Measurements from ENCODE around the gene SASH1.
"Not testable (repeated sequence)": the region's sequence is repeated elsewhere in the genome, so short reads cannot be mapped to it uniquely, and the experiment has no call there.

SASH1 gene

GRCh38 chr6:148374040-148374774 lies 31.6 kb downstream of the SASH1 start:
- DNase-seq, result no peak

DNA sequence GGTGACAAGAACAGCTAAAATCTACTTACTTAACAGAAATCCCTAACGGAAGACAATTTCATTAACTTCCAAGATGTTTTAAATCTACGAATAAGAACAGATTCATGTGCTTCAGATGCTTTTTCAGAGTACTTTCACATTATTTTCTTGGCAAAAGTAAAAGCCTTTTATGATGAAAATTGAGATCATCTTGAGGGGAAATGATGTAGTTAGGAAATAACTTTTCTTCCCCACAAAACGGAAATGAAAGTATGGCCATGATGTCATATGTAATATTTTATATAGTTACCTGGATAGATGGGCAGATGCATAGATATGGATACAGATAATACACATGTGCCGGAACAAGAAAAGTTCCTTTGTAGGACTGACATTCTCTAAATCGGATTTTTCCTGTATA lies 32.8 kb downstream of the SASH1 start:
- DNase-seq, result no peak

- DNase-seq, result no peak
These were observed 36.8 kb downstream of the SASH1 start for GRCh38 chr6:148379481-148379880.

DNA sequence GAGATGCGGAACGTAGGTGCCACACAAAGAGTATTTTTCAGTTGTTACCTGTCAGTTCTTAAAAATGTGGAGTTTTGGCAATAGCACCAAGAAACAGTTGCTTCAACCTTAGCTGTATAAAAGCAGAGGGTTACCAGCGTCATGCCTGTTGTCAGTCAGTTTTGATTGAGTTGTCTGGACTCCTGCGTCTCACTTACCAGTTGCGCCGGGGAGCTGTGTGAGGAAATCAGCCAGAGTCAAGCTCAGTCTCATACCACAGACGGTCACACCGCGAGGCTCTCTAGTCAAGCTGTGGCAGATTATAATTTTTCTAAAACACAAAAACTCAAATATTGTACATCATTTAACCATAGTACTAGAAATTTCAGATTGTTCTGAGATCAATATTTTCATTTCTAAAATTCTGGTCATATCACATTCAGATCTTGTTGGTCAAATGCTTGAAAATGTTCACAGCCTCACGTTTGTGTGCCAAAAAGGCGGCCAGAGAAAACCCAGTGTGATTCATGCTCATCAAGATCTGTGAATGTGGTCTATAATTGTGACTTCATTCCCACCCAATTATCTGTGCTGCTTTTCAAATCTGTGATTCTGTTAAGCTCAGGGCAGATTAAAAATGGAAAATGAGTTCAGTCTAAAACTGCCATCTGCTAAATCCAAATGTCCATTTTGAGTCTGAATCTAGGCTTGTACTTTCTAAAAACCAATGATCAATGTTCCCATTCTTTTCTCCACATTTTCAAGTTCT lies 37.5 kb downstream of the SASH1 start:
- DNase-seq, result no peak

DNA sequence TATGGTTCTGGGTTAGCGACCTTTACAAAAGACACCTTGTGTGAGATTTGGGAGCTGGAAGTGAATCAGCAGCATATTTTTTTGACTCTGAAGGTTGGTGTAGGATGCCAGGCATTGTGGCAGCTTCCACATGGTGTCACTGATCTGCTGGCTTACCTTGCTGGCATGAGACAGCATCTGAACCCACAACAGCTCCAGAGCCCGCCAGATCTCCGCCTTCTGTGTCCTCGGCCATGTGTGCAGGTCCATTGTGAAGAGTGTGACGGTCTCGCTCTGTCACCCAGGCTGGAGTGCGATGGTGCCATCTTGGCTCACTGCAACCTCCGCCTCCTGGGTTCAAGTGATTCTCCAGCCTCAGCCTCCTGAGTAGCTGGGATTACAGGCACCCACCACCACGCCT lies 39.4 kb downstream of the SASH1 start:
- not testable (repeated sequence) for DNase-seq

DNA sequence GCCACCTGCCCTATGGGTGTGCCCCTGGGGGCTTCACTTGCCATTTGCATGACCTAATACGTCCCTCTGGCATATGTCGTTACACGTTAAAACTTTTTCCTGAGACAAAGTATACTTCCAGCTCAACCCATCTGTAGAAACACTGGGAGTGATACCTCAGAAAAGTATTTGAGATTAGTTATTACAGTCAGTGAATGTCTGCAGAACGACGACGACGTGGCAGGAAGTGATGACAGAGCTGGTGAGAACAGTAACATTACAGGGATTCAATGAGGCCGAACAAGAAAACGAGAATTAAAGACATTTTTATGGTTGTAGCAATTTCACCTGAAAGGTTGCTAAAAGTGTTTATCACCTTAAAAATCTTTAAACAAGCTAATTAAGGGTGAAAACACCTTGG lies 40.2 kb downstream of the SASH1 start:
- DNase-seq, result no peak

DNA sequence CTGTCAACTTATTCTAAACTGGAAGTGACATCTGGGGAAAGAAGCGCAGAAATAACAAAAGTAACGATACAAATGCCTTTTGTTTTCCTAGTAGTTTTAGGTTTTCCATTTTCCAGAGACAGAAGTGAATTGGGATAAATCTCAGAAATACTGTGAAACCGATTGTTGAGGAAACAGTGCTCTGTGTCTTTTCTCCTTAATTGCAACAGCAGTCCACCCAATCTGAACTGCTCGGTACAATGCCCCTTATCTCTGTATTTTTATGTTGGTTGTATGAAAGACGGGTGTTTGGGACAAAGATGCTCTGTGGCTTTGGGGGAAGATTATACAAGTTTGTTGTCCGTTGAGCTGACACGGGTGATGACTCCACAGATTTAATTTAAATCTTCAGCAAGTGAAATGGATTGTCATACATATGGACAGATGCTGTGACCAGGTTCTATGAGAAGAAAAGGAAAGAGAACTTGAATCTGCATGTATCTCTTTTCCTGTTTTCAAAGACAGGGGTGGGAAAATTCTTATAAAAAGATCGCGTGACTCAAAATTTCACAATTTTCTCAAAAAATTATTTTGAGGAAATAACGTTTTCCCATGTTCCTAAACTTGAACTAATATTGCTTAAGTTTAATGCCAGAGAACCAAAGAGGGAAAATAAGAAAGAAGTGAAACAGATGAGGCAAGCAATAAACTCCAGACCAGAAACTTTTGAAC lies 41.2 kb downstream of the SASH1 start:
- no peak for DNase-seq

GRCh38 chr6:148385379-148385778 lies 42.7 kb downstream of the SASH1 start:
- DNase-seq, result no peak

DNA sequence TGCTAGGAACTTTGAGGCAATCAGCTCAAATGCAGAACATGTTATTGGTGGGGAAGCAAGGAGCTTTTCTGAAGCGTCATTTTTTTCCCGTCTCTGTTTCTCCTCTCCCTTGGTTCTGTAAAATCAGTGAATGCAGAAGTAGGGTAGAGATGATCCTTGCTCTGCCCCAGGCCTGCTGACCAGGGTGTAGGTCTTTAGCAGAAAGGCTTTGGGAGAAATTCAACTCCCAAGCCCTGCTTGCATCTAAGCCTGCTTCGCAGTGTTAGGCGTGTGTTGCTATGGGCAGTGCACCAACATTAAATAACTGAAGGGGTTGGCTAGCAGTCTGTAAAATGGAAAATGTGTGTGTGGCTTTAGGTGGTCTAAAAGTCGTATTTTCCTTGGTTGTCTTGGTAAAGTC lies 45.9 kb downstream of the SASH1 start:
- no peak for DNase-seq

GRCh38 chr6:148389086-148389485 lies 46.4 kb downstream of the SASH1 start:
- no peak for DNase-seq

DNA sequence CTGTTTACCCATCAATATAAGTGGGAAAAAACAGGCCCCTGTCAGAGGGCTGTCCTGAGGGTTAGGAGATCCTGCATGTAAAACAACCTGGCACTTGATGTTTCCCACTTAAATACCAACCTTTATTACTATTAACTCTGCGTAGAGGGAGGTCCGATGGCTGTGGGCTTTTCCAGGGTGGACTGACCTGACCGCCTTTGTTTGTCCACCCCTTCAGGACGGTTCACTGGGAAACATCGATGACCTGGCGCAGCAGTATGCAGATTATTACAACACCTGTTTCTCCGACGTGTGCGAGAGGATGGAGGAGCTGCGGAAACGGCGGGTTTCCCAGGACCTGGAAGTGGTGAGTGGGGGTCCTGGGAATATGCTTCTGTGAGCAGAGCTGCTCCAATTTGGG lies 47.3 kb downstream of the SASH1 start:
- DNase-seq, result no peak

GRCh38 chr6:148392127-148392526 lies 49.5 kb downstream of the SASH1 start:
- not testable (repeated sequence) for DNase-seq

DNA sequence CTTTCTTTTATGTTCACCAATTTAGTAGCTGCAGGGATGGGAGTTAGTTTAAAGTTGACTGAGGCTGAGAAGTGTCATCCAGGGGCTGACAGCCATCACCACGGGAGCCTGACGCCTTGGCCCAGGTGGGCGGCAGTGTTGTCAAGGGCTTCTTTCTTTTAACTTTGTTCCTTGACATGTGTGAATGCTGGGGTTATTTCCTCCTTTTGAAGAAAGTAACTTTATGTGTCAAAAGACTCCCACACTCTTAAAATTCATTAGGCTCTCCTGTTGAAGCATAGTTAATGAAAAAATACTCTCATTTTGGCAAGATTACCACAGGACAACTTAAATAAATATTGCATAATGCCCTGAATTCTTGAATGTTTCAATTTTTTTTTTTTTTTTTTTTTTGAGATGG lies 50.0 kb downstream of the SASH1 start:
- DNase-seq, result no peak

DNA sequence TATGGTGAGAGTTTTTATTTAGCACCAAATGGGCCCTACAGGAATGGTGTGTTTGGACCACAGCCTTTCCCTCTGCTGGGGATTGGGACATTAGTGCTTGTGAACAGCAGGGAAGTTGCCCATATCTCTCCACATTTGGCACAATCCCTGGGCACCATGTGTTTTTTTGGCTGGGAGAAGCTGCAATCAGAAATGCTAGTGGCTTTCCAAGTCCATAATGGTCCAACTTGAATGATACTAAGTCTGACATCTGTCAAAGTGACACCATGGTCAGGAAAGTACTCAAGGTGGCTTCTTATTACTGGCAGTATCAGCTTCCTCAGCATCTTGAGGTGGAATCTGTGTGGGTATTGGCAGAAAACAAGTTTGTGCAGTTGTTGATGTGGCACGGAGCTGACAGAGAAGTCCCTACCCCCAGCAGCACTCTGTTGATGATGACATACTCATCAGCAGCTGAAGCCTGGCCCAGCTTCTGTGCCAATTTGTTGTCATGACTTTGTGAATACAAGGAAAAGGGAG lies 53.0 kb downstream of the SASH1 start:
- DNase-seq, result peak in 1 of 2 experiments; percentile 27

- no peak for DNase-seq
These were observed 53.8 kb downstream of the SASH1 start for GRCh38 chr6:148396411-148396810.

DNA sequence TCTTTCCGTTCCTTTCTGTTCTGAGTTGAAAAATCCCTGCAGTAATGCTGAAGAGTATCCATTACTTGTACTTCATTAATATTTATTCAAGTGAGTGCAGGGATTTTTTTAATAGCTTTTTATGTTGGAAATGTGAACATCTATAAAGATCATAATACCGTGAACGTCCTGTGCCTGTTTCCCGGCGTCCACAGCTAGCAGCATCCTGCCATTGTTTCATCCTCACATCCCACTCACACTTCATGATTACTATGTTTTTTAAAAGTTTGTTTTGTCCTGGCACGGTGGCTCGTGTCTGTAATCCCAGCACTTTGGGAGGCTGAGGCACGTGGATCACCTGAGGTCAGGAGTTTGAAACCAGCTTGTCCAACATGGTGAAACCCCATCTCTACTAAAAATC lies 54.3 kb downstream of the SASH1 start:
- DNase-seq, result no peak

DNA sequence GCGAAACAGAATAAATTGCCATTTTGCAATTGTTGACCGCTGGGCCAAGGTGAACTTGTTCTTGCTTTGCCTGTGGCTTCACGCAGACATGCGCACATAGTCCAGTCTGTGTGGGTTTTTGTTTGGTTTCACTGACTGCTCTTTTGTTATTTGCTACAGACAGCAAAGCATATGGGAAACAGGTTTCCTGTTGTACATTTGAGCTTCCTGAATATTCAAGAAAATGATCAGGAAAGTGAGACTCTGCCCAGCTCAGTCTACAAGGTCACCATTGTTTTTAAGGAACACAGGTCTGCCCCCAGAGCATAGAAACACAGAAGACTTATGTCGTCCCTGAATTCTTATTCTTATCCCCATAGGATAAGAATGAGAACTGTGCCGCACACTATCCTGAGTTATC lies 55.6 kb downstream of the SASH1 start:
- DNase-seq, result no peak

- DNase-seq, result no peak
These were observed 56.0 kb downstream of the SASH1 start for GRCh38 chr6:148398678-148399077.

DNA sequence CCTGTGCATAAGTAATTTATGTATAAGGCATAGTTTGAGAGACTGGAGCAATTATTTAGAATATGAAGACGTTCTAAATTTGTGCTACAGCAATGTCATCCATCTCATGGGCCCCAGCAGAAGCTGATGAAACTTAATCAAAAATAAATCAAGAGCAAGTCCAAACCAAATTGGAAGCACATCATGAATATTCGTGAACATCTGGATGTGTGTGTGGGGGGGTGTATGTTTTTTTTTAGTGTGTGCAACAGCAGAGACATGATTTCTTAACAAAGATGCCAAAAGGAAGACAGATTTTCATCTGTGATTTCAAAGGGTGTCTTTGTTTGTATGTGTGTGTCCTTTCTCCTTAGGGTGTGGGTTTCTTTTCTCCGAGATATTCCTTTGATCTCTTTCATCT lies 58.9 kb downstream of the SASH1 start:
- no peak for DNase-seq

GRCh38 chr6:148404456-148405054 lies 61.9 kb downstream of the SASH1 start:
- no peak for DNase-seq

DNA sequence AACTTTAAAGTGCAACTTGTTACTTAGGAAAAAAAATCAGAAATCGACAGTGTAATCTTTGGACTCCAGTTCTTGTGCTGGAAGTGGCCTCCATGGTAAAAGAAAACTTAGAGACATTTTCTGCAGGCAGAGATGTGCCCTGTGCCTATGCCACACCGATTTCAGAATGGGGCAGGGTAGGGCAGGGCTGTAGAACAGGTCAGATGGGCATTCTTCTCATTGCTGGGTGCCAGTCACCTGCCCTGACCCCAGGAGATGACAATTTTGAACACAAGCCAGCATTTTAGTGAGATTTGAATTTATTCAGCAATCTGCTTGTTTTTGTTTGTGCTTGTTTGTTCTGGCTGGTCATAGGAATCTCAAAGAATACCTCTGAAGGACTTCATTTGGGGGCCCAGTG lies 63.3 kb downstream of the SASH1 start:
- no peak for DNase-seq

DNA sequence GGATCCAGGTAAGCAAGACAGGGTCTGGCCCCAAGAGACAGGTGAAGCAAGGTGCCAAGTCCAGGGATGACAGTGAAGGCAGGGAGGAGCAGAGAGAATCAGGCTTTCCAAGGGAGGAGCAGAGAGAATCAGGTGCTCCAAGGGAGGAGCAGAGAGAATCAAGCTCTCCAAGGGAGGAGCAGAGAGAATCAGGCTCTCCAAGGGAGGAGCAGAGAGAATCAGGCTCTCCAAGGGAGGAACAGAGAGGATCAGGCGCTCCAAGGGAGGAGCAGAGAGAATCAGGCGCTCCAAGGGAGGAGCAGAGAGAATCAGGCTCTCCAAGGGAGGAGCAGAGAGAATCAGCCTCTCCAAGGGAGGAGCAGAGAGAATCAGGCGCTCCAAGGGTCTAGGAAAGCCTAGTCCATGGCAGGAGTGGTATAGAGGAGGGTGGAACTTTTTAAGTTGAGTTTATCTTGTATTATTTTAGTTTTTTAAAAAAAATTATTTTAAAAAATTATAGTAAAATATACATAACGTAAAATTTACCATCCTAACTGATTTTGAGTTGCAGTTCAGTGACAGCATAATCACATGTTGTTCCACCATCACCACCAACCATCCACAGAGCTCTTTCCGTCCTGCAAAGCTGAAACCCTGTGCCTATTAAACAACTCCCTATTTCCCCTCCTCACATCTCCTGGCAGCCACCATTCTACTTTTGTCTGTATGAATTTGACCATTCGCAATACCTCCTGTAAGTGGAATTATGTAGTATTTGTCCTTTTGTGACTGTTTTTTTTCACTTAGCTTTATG lies 64.1 kb downstream of the SASH1 start:
- no peak for DNase-seq
